ENCODE results near the gene DNTTIP2.
"Not testable (repeated sequence)": the region's sequence is repeated elsewhere in the genome, so short reads cannot be mapped to it uniquely, and the experiment has no call there.

The DNTTIP2 gene

DNA sequence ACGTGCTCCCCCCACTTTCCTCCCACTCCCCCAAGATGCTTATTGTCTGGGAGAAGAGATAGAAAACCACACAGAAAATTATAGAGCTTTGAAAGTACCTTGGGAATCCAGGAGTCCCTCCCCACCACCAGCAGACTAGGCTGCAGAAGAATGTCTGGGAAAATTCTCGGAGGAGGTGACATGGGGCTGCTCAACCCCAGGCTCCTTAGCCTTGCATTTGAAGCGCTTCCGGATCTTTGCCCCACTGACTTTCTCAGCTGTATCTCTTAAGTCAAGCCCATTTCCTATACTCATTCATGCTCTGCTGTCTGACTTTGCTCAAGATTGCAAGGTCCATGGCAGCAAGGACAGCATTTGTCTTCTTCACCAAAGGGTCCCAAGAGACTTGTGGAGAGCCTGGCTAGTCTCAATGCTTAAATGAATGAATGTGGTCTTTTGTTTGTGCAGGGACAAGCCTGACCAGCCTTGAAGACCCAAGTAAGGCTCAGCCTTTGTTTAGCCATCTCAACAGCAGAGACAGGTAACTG, 38.0 kb downstream of the DNTTIP2 start:
- DNase-seq (ENCODE audit: low read depth): no peak

- no peak for DNase-seq (ENCODE audit: low read depth)
Observed at GRCh38 chr1:93839753-93840152, 39.3 kb downstream of the DNTTIP2 start.

GRCh38 chr1:93839307-93839706, 39.7 kb downstream of the DNTTIP2 start:
- DNase-seq (ENCODE audit: low read depth): peak; percentile 80

DNA sequence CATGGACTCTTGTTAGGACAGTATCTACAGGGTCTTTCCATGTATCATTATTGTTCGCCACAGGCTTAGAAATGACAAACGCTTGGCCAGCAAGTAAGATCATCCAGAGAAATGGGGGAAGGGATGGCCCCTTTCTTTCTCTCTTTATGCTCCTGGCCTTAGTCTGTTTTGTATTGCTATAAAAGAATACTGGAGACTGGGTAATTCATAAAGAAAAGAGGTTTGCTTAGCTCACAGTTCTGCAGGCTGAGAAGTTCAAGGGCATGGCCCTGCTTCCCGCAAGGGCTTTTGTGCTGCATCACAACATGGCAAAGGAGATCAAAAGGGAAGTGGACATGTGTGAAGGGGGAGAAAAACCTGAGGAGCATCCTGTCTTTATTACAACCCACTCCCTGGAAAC, 41.0 kb downstream of the DNTTIP2 start:
- no peak for DNase-seq (ENCODE audit: low read depth)

DNA sequence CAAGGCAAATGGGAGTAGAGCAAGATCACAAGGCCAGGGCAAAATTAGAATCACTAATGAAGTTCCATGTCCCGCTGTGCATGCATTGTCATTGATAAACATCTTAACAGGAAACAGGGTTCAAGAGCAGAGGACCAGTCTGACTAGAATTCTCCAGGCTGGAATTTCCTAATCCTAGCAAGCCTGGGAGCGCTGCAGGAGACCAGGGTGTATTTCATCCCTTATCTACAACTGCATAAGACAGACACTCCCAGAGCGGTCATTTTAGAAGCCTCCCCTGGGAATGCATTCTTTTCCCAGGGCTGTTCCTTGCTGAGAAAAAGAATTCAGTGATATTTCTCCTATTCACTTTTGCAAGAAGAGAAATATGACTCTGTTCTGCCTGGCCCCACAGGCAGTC, 45.7 kb downstream of the DNTTIP2 start:
- not testable (repeated sequence) for DNase-seq (ENCODE audit: low read depth)

DNA sequence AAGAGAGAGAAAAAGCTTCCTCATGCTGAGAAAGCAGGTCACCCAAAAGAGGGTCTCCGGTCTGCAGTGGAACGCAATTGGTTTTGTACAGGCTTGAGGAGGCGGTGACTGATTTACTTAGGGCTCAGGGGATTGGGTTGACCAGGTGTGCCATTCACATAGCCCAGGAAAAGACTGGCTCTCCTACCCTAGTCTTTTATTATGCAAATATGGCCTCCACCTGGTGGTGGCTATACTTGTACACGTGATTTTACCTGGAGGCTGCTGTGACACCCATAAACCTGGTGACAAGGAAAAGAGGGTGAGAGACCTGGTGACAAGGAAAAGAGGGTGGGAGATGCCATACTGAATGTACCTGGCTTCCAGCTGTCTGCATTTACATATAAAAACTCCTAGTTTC, 49.9 kb downstream of the DNTTIP2 start:
- DNase-seq (ENCODE audit: low read depth): no peak

DNA sequence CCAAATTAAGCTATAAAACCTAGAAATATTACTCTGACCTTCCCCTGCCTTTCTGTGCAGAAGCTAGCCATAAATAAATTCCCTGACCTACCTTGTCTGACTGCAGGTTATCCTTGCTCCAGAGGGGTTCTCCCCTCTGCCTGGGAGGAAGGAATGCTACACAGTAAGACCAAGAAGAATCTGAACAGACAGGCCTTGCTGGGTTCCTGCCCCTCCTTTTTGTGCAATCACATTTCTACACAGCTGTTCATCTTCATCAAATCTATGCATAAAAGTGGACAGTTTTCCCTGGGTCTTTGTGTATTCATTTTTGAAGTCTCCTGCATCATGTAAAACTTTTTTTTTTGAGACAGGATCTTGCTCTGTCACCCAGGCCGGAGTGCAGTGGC, 50.6 kb downstream of the DNTTIP2 start:
- DNase-seq (ENCODE audit: low read depth): no peak

- peak; percentile 80 for DNase-seq (ENCODE audit: low read depth)
Observed at GRCh38 chr1:93827633-93828366, 51.2 kb downstream of the DNTTIP2 start.

DNA sequence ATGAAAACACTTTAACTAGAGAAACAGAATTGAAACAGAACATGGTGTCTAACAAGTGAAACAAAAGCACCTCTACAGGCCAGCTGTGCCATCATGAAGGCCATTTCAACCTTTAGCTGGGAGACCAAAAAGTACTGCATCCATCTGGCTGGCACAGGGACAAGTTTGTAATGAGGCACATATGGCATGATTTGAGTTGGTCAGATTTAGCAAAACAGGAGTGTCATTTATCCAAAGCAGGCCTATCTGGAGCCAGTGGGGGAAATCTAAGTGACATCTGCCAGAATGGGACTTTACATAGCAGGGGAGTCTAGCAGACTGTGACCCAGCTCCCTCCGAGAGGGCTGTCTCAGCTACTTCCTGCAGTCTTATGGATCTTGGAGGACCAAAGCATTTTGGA, 51.9 kb downstream of the DNTTIP2 start:
- peak; percentile 49 for DNase-seq (ENCODE audit: low read depth)

GRCh38 chr1:93824834-93825233, 54.2 kb downstream of the DNTTIP2 start:
- no peak for DNase-seq (ENCODE audit: low read depth)

- DNase-seq (ENCODE audit: low read depth): no peak
Observed at GRCh38 chr1:93822730-93823425, 56.1 kb downstream of the DNTTIP2 start.

- no peak for DNase-seq (ENCODE audit: low read depth)
Observed at GRCh38 chr1:93821423-93822144, 57.4 kb downstream of the DNTTIP2 start.

DNA sequence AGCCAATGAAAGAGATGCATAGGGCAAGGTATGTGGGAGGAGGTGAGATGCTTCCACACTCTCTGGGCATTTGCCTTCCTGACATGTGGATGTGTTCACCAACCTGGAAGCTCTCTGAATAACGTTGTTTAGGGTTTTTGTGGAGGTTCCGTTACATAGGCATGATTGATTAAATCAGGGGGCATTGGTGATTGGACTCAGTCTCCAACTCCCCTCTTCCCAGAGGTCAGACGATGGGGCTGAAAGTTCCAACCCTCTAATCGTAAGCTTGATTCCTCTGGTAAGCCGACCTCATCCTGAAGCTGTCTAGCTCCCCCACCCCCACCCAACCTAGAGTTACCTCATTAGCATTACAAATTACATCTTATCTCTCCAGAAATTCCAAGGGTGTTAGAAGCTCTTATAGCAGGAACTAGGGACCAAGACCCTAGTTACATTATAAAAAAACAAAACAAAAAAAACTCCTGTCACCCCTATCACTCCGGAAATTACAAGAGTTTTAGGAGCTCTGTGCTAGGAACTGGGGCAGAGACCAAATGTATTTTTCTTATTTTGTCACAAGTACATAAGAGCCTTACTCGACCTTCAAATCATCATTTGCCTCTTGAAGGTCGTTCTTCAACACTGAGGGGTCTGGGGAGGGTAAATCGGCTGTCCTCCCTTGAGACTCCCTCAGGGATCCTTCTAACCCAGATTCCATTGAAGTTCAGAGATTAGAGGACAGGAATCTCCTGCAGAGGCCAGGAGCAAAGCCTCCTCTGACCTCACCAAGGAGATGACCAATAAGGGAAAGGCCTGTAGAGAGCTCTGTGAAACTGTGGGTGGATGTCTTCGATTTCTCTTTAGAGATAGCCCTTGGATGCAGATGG, 58.2 kb downstream of the DNTTIP2 start:
- no peak for DNase-seq (ENCODE audit: low read depth)

DNA sequence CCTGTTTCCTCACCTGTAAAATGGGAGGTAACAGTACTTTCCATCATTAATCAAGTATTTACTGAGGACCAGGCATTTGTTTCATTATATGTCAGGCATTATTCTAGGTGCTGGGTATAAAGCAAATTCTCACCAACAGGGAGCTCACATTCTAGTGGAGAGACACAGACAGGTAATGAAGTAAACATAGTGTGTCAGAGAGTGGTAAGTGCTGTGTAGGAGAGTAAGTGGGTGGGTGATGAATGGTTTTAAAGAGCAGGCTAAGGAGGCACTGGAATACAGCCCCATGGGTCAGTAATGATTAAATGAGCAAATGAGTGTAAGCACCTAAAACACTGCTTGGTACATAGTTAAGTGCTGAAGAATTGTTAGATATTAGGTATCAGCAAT, 60.4 kb downstream of the DNTTIP2 start:
- no peak for DNase-seq (ENCODE audit: low read depth)

- DNase-seq (ENCODE audit: low read depth): no peak
Observed at GRCh38 chr1:93817819-93818569, 61.0 kb downstream of the DNTTIP2 start.

DNA sequence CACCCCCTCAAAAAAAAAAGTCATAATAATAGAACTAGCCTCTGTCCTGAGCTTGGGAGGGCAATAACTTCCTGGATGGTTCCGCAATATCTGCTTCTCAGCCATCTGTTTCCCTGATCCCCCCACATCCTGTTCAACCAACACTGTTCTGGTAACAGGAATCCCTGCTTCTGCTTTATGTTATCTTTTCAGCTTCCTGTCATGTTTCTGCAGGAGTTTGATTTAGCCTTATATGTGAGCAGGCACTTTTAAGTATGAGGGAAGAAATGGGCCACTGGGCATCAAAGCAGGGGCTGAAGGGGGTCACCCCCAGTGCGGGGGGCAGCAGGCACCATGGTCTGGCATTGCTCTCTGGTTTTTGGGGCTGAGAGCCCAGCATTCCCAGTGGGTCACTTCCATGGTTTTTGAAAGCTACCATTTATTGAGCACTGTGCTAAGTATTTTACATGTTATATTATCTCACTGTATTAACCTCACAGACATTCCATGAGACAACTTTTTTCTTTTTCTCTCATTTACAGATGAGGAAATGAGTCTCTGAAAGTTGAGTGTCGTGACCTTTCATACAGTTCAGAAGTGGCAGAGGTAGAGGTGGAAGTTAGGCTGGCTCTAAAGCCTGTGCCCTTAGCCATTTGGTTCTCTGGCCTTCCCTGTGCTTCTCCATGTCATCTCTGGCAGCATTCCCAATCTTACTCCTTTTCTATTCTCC, 61.9 kb downstream of the DNTTIP2 start:
- DNase-seq (ENCODE audit: low read depth): peak; percentile 85
